Uterine smooth muscle cell (primary cell): Measurements from ENCODE around the gene NPY4R2. TPM values are rescaled to one million over a fixed set of nuclear protein-coding genes. Genes with fewer than 3 reads are reported as not detected.

ENCODE experiments used
- total RNA-seq: library from RNA; depleted of rRNA; stranded (reverse); fragments of >200 nt; gene quantifications from 2 replicates; pipeline ENCODE4 v1.2.3, GENCODE V29; 2014

Gene NPY4R2, protein sequence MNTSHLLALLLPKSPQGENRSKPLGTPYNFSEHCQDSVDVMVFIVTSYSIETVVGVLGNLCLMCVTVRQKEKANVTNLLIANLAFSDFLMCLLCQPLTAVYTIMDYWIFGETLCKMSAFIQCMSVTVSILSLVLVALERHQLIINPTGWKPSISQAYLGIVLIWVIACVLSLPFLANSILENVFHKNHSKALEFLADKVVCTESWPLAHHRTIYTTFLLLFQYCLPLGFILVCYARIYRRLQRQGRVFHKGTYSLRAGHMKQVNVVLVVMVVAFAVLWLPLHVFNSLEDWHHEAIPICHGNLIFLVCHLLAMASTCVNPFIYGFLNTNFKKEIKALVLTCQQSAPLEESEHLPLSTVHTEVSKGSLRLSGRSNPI
- total RNA-seq = not detected in 2 replicates

DNA sequence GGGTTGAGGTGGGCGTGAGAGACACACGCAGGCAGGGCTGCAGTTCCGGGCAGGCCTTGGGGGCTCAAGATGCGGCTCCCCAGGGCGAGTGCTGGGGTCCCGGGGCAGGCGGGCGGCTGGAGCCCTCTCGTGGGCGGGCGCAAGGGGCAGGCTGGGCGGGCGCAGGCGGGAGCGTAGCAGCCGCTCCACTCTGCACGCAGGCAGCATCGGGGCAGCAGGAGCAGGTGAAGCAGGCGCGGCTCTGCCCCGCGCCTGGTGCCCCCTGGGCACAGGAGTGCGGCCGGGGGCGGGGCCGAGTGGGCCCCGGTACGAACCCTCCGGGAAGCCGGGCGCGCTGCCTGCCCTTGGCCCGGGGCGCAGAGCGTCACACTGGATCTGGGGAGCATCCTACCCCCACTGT, at the start of gene NPY4R2:
NPY4R2 (plus strand) TSS at position 188 of the 400 bp plus-strand sequence. CDS start 3,326 bp downstream, outside the sequence.

Other genes starting within 250 kb of the NPY4R2 start
- under 0.01 TPM in 1 of 2 replicates, not detected in the other for gene SYT15B, start 155.1 kb upstream of the NPY4R2 start, total RNA-seq
- not detected in 2 replicates for gene FAM25C, start 81.1 kb downstream of the NPY4R2 start, total RNA-seq